MM.1S (cell line): Measurements from ENCODE around the gene S100A9.
"Not testable (repeated sequence)": the region's sequence is repeated elsewhere in the genome, so short reads cannot be mapped to it uniquely, and the experiment has no call there.

Experiments
- DNase-seq: peaks from one replicate; pipeline ENCODE4 v3.0.0-alpha.2; 2015
- H2AFZ ChIP-seq: fragments of 300-600 bp; sonication (generic); 2 replicates; pipeline ENCODE4 v1.6.0; 2016; ENCODE audit warnings: antibody characterized with exemption, low read length
- H3F3A ChIP-seq: fragments of 300-600 bp; sonication (generic); 2 replicates; pipeline ENCODE4 v1.6.1; 2016; ENCODE audit warnings: mild to moderate bottlenecking, antibody characterized with exemption, low read length, moderate library complexity, mixed read lengths; ENCODE audit not compliant: insufficient read depth
- H3K27ac ChIP-seq: fragments of 300-600 bp; sonication (generic); 2 replicates; pipeline ENCODE4 v1.5.1; 2016; ENCODE audit warnings: mild to moderate bottlenecking, low read length
- H3K27me3 ChIP-seq: fragments of 300-600 bp; sonication (generic); replicated peaks from 2 replicates; pipeline ENCODE4 v1.6.0; 2016; ENCODE audit warnings: low read length; ENCODE audit not compliant: insufficient read depth
- H3K36me3 ChIP-seq: fragments of 300-600 bp; sonication (generic); replicated peaks from 2 replicates; pipeline ENCODE4 v1.6.1; 2016; ENCODE audit warnings: mild to moderate bottlenecking, low read length, mixed read lengths; ENCODE audit not compliant: insufficient read depth
- H3K4me1 ChIP-seq: fragments of 300-600 bp; sonication (generic); 2 replicates; pipeline ENCODE4 v1.6.1; 2016; ENCODE audit warnings: low read length, mixed read lengths
- H3K4me2 ChIP-seq: fragments of 300-600 bp; sonication (generic); 2 replicates; pipeline ENCODE4 v1.6.0; 2016; ENCODE audit warnings: low read depth, low read length
- H3K4me3 ChIP-seq: fragments of 300-600 bp; sonication (generic); 2 replicates; pipeline ENCODE4 v1.5.1; 2016; ENCODE audit warnings: low read length, mixed read lengths
- H3K79me2 ChIP-seq: fragments of 300-600 bp; sonication (generic); 2 replicates; pipeline ENCODE4 v1.6.1; 2016; ENCODE audit warnings: mixed run types, low read length, mixed read lengths
- H3K9ac ChIP-seq: fragments of 300-600 bp; sonication (generic); 2 replicates; pipeline ENCODE4 v1.6.1; 2016; ENCODE audit warnings: low read length, mixed read lengths
- H3K9me2 ChIP-seq: fragments of 300-600 bp; sonication (generic); replicated peaks from 2 replicates; pipeline ENCODE4 v1.6.1; 2016; ENCODE audit warnings: mild to moderate bottlenecking, low read length, mixed read lengths; ENCODE audit not compliant: insufficient read depth
- H3K9me3 ChIP-seq: fragments of 300-600 bp; sonication (generic); replicated peaks from 2 replicates; pipeline ENCODE4 v1.6.1; 2016; ENCODE audit warnings: mild to moderate bottlenecking, low read length, mixed read lengths; ENCODE audit not compliant: insufficient read depth
- H4K20me1 ChIP-seq: fragments of 300-600 bp; sonication (generic); 2 replicates; pipeline ENCODE4 v1.6.1; 2016; ENCODE audit warnings: mild to moderate bottlenecking, low read length, moderate library complexity, mixed read lengths; ENCODE audit not compliant: insufficient read depth
- EZH2 ChIP-seq: fragments of 300-600 bp; sonication (generic); optimal IDR thresholded peaks from 2 replicates; pipeline ENCODE3; 2017; ENCODE audit warnings: low read depth, mild to moderate bottlenecking, antibody characterized with exemption, low read length, mixed read lengths
- EZH2phosphoT487 ChIP-seq: fragments of 300-600 bp; sonication (generic); IDR thresholded peaks from 2 replicates; pipeline ENCODE4 v1.6.1; 2018; ENCODE audit warnings: antibody characterized with exemption, low read length
- TF ChIP-seq, protein P1 (sequence below): fragments of 300-600 bp; sonication (generic); IDR thresholded peaks from 2 replicates; pipeline ENCODE4 v1.5.1; 2016; ENCODE audit warnings: antibody characterized with exemption, low read length, mixed read lengths

The S100A9 gene

DNA sequence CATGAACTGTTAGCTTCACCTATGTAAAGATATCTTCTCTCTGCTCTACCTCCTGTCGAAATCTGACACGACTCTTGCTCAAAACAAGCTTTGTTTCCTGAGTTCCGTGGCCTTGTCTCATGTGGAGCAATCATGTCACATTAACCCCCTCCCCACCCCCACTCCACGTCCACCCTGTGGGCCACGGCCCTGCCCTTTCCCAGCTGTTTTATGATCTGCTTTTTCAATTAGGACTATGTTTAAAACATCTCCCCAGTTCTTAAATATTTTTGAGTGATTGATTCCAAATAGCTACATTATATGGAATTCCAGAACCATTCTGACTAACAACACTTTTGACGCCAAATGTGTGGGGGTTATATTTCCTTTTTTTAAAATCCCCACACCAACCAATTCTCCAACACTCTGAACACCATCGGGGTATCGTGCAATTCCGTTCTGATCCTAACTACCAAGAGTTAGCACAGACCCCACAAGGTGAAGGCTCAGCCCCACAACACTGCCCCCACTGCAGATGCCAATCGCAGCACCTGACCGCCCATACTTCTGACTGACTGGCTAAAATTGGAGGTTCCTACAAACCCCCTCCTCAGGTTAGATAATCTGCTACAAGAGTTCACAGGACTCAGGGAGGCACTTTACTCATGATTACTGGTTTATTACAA is 45.9 kb downstream of the S100A9 start:
- no peak for DNase-seq
- no peaks in the 10 kb centered on the region for H3K36me3 ChIP-seq
- TF ChIP-seq EZH2phosphoT487 (no peak), EZH2 (no peak)
- TF ChIP-seq, protein P1, sequence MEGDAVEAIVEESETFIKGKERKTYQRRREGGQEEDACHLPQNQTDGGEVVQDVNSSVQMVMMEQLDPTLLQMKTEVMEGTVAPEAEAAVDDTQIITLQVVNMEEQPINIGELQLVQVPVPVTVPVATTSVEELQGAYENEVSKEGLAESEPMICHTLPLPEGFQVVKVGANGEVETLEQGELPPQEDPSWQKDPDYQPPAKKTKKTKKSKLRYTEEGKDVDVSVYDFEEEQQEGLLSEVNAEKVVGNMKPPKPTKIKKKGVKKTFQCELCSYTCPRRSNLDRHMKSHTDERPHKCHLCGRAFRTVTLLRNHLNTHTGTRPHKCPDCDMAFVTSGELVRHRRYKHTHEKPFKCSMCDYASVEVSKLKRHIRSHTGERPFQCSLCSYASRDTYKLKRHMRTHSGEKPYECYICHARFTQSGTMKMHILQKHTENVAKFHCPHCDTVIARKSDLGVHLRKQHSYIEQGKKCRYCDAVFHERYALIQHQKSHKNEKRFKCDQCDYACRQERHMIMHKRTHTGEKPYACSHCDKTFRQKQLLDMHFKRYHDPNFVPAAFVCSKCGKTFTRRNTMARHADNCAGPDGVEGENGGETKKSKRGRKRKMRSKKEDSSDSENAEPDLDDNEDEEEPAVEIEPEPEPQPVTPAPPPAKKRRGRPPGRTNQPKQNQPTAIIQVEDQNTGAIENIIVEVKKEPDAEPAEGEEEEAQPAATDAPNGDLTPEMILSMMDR, result no peak
- no peak overlapping the region for H3K27ac ChIP-seq
- H3K4me1 ChIP-seq, result no peaks in the 10 kb centered on the region
- H2AFZ ChIP-seq, result no peak overlapping the region
- H3K9ac ChIP-seq, result no peak overlapping the region
- no peaks in the 10 kb centered on the region for H3K9me2 ChIP-seq
- H3F3A ChIP-seq, result no peaks in the 10 kb centered on the region
- H3K4me2 ChIP-seq, result no peak overlapping the region
- H3K79me2 ChIP-seq, result no peaks in the 10 kb centered on the region
- H3K4me3 ChIP-seq, result no peak overlapping the region
- no peaks in the 10 kb centered on the region for H3K27me3 ChIP-seq
- no peaks in the 10 kb centered on the region for H3K9me3 ChIP-seq
- H4K20me1 ChIP-seq, result no peaks in the 10 kb centered on the region

DNA sequence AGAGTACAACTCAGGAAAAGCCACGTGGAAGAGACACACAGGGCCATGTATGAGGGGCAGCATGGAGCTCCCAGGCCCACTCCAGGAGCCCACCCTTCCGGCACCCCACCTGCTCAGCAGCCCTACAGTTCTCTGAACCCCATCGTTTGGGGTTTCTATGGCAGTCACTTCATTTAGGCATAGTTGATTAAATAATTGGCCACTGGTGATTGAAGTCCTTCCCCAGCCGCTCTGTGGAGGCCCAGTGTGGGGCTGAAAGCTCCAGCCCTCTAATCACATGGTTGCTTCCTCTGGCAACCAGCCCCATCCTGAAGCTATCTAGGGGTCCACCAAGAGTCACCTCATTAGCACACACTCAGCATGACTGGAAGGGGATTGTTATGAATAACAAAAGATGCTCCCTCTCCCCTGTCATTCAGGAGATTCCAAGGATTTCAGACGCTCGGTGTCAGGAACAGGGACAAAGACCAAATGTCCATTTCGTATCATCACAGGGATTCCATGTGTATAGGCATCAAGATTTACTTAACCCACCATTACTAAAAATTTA is 46.5 kb downstream of the S100A9 start:
- Histone ChIP-seq H4K20me1 (no peaks in the 10 kb centered on the region), H3K9ac (no peak overlapping the region), H3K9me3 (no peaks in the 10 kb centered on the region), H2AFZ (no peak overlapping the region), H3K9me2 (no peaks in the 10 kb centered on the region), H3K27me3 (no peaks in the 10 kb centered on the region), H3K4me1 (no peaks in the 10 kb centered on the region), H3K27ac (no peak overlapping the region), H3K36me3 (no peaks in the 10 kb centered on the region), H3K4me2 (no peak overlapping the region), H3K79me2 (no peaks in the 10 kb centered on the region), H3K4me3 (no peak overlapping the region), H3F3A (no peaks in the 10 kb centered on the region)
- DNase-seq, result no peak
- TF ChIP-seq EZH2phosphoT487 (no peak), EZH2 (no peak)
- TF ChIP-seq, protein P1, result no peak

DNA sequence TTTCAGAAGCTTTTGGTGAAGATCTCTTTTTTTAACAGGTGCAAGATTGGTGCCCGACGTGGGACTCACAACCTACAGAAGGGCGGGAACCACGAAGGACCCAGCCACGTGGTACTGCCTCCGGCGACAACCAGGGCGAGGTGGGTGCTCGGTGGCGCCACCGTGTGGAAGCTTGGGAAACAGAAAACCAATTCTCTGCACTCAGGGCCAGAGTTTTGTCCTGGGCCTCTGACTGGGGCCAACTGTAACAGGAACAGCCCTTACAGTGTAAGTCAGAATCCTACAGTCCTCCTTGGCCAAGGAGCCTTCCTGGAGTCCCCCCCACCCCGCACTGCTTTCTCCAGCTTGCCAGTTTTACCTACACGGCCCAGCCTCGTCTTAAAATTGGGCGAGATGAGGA is 47.1 kb downstream of the S100A9 start:
- Histone ChIP-seq H3K36me3 (no peaks in the 10 kb centered on the region), H3F3A (no peaks in the 10 kb centered on the region), H3K27me3 (no peaks in the 10 kb centered on the region), H3K4me3 (no peak overlapping the region), H2AFZ (no peak overlapping the region), H3K9me2 (no peaks in the 10 kb centered on the region), H4K20me1 (no peaks in the 10 kb centered on the region), H3K9me3 (no peaks in the 10 kb centered on the region), H3K27ac (no peak overlapping the region), H3K9ac (no peak overlapping the region), H3K4me2 (no peak overlapping the region), H3K79me2 (no peaks in the 10 kb centered on the region), H3K4me1 (no peaks in the 10 kb centered on the region)
- DNase-seq, result peak; percentile 49
- TF ChIP-seq, protein P1, result peak; percentile 67
- TF ChIP-seq EZH2phosphoT487, result no peak

DNA sequence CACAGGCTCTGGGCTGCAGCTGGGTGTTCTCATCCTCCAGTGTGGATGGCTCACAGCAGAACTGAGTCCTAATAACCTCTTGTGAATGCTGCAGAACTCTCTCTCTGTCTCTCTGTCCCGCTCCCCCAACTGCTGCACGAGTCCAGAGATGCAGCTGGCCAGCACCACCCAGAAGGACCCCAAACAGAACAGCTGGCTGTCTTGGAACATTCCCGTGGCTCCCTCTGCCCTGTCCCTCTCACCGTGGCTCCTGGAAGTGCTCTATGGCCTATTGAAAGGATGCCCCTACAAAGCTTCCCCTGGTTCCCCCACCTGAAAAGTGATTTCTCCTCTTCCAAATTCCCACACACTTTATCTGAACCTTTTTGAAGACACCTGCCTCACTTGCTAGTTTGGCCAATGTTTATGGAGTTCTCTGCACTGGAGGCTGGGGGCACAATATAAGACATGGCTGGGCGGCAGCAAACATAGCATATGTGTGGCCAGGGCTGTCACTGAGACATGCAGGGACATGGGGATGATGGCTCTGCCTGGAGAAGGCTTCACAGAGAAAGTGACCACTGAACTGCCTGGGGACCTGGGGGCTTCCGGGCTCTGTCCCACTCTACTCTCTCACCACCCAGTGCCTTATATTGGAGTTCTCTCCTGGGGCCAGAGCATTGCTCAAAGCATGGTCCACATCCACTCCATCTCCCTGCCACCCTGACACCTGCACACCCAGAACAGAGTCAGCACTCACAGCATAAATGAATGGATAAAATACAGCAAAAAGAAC is 48.4 kb downstream of the S100A9 start:
- H2AFZ ChIP-seq, result not testable (repeated sequence)

DNA sequence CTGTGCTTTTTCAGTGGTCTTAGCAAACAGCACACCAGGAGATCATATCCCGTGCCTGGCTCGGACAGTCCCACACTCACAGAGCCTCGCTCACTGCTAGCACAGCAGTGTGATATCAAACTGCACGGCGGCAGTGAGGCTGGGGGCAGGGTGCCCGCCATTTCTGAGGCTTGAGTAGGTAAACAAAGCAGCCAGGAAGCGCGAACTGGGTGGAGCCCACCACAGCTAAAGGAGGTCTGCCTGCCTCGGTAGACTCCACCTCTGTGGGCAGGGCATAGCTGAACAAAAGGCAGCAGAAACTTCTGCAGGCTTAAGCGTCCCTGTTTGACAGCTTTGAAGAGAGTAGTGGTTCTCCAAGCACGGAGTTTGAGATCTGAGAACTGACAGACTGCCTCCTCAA is 49.6 kb downstream of the S100A9 start:
- not testable (repeated sequence) for H3K9ac ChIP-seq, H3K27ac ChIP-seq, H4K20me1 ChIP-seq, H3K79me2 ChIP-seq, H3K9me3 ChIP-seq, H3K9me2 ChIP-seq, H3K4me1 ChIP-seq, H3K36me3 ChIP-seq, H3K27me3 ChIP-seq, H3K4me3 ChIP-seq, H3F3A ChIP-seq
- peak; percentile 21 for DNase-seq
- peak overlapping the region; percentile 24; the same call in 1 of the 2 replicates for H3K4me2 ChIP-seq
- H2AFZ ChIP-seq, result peak overlapping the region; percentile 51

More for the DNA sequence above, 48.4 kb downstream of the S100A9 start:
- H3K4me2 ChIP-seq, H3K4me1 ChIP-seq, H3K27ac ChIP-seq, H3K79me2 ChIP-seq, H3K9me3 ChIP-seq, H3K4me3 ChIP-seq, H3K9ac ChIP-seq, H3K9me2 ChIP-seq, H4K20me1 ChIP-seq, H3F3A ChIP-seq, H3K27me3 ChIP-seq, H3K36me3 ChIP-seq, DNase-seq: not testable (repeated sequence)
